IMR-90 (cell line): Measurements from ENCODE around the gene HS3ST6.

ENCODE experiments used
- BHLHE40 ChIP-seq: fragments of 150-350 bp; IDR thresholded peaks from 2 replicates; pipeline ENCODE4 v1.6.1; 2016; ENCODE audit warnings: mild to moderate bottlenecking, low read depth, low read length
- CEBPB ChIP-seq: IDR thresholded peaks from 2 replicates; pipeline ENCODE4 v1.6.1; 2012; ENCODE audit warnings: low read depth, low read length, improper control_type of control experiment
- CTCF ChIP-seq: conservative IDR thresholded peaks from 2 replicates; pipeline ENCODE4 v1.5.1; 2012; ENCODE audit warnings: mild to moderate bottlenecking, low read depth, low read length, improper control_type of control experiment
- ELK1 ChIP-seq: fragments of 150-350 bp; IDR thresholded peaks from 2 replicates; pipeline ENCODE4 v1.6.1; 2016; ENCODE audit warnings: low read depth, mild to moderate bottlenecking, low read length, moderate library complexity, borderline replicate concordance
- MAFK ChIP-seq: IDR thresholded peaks from 2 replicates; pipeline ENCODE4 v1.6.1; 2012; ENCODE audit warnings: low read depth, low read length, improper control_type of control experiment
- MAZ ChIP-seq: IDR thresholded peaks from 2 replicates; pipeline ENCODE4 v1.6.1; 2012; ENCODE audit warnings: low read depth, mild to moderate bottlenecking, low read length, improper control_type of control experiment, moderate library complexity, borderline replicate concordance
- POLR2A ChIP-seq: IDR thresholded peaks from 2 replicates; pipeline ENCODE4 v1.6.1; 2012; ENCODE audit warnings: mild to moderate bottlenecking, low read depth, low read length
- RAD21 ChIP-seq: IDR thresholded peaks from 2 replicates; pipeline ENCODE4 v1.6.1; 2012; ENCODE audit warnings: low read length, improper control_type of control experiment
- SMC3 ChIP-seq: fragments of 150-350 bp; IDR thresholded peaks from 2 replicates; pipeline ENCODE4 v1.6.1; 2016; ENCODE audit warnings: low read depth, mild to moderate bottlenecking, antibody characterized with exemption, low read length, moderate library complexity
- USF2 ChIP-seq: fragments of 150-350 bp; IDR thresholded peaks from 2 replicates; pipeline ENCODE4 v1.6.1; 2017; ENCODE audit warnings: mild to moderate bottlenecking, antibody characterized with exemption, low read length, low read depth

GRCh38 chr16:1930338-1930720 lies 12.1 kb upstream of the HS3ST6 start:
- TF ChIP-seq MAZ: no peak
- no peak for TF ChIP-seq SMC3
- TF ChIP-seq POLR2A: no peak
- TF ChIP-seq CTCF: no peak
- TF ChIP-seq USF2: no peak
- no peak for TF ChIP-seq MAFK
- TF ChIP-seq ELK1: no peak
- no peak for TF ChIP-seq CEBPB
- TF ChIP-seq RAD21: no peak
- TF ChIP-seq BHLHE40: no peak
